ENCODE data around the gene SEC23IP. TPM values are rescaled to one million over a fixed set of nuclear protein-coding genes. Genes with fewer than 3 reads are reported as not detected.

Gene SEC23IP
- total RNA-seq, result 10 to 100 TPM; 75.4 to 80.3 (median 80.2) TPM

- Mint-ChIP-seq H3K4me3 (peak within 1 kb of the TSS; percentile 95), H3K9me3 (no peaks in the 10 kb centered on the region), H3K27me3 (ENCODE audit: low read depth) (no peaks in the 10 kb centered on the region), H3K36me3 (ENCODE audit: insufficient read depth) (peaks cover 17% of the 10 kb centered on the region), H3K4me1 (ENCODE audit: low read depth) (peaks cover 48% of the 10 kb centered on the region)
- DNase-seq (peak; percentile 87), ATAC-seq (peak; percentile 99)
Observed at GRCh38 chr10:119892188-119893065, at the start of gene SEC23IP. Gene SEC23IP (plus strand): TSS chr10:119892730. CDS start chr10:119892783, 53 bp downstream.

GRCh38 chr10:119845656-119846055, 46.9 kb upstream of the SEC23IP start:
- Mint-ChIP-seq H3K4me3 (no peak overlapping the region), H3K9me3 (no peaks in the 10 kb centered on the region), H3K27me3 (ENCODE audit: low read depth) (no peaks in the 10 kb centered on the region), H3K36me3 (ENCODE audit: insufficient read depth) (peaks cover 58% of the 10 kb centered on the region), H3K4me1 (ENCODE audit: low read depth) (no peaks in the 10 kb centered on the region)
- DNase-seq, result no peak
- no peak for ATAC-seq

- ATAC-seq (no peak), DNase-seq (no peak)
- H3K4me1 Mint-ChIP-seq (ENCODE audit: low read depth), result no peaks in the 10 kb centered on the region
- no peaks in the 10 kb centered on the region for H3K9me3 Mint-ChIP-seq
- no peaks in the 10 kb centered on the region for H3K27me3 Mint-ChIP-seq (ENCODE audit: low read depth)
- no peak overlapping the region for H3K4me3 Mint-ChIP-seq
- peaks cover 46% of the 10 kb centered on the region for H3K36me3 Mint-ChIP-seq (ENCODE audit: insufficient read depth)
Observed at GRCh38 chr10:119849031-119849789, 43.3 kb upstream of the SEC23IP start.

- no peak overlapping the region for H3K4me3 Mint-ChIP-seq
- no peak for DNase-seq
- H3K27me3 Mint-ChIP-seq (ENCODE audit: low read depth), result no peaks in the 10 kb centered on the region
- peaks cover 41% of the 10 kb centered on the region for H3K36me3 Mint-ChIP-seq (ENCODE audit: insufficient read depth)
- H3K4me1 Mint-ChIP-seq (ENCODE audit: low read depth), result no peaks in the 10 kb centered on the region
- H3K9me3 Mint-ChIP-seq, result no peaks in the 10 kb centered on the region
- ATAC-seq, result no peak
Observed at GRCh38 chr10:119849944-119850343, 42.6 kb upstream of the SEC23IP start.

- peaks cover 40% of the 10 kb centered on the region for H3K36me3 Mint-ChIP-seq (ENCODE audit: insufficient read depth)
- DNase-seq (no peak), ATAC-seq (no peak)
- H3K4me1 Mint-ChIP-seq (ENCODE audit: low read depth), result no peaks in the 10 kb centered on the region
- H3K27me3 Mint-ChIP-seq (ENCODE audit: low read depth), result no peaks in the 10 kb centered on the region
- no peaks in the 10 kb centered on the region for H3K9me3 Mint-ChIP-seq
- no peak overlapping the region for H3K4me3 Mint-ChIP-seq
Observed at GRCh38 chr10:119852277-119852676, 40.3 kb upstream of the SEC23IP start.

GRCh38 chr10:119852822-119853221, 39.7 kb upstream of the SEC23IP start:
- H3K4me3 Mint-ChIP-seq, result no peak overlapping the region
- H3K27me3 Mint-ChIP-seq (ENCODE audit: low read depth), result no peaks in the 10 kb centered on the region
- H3K36me3 Mint-ChIP-seq (ENCODE audit: insufficient read depth), result peaks cover 38% of the 10 kb centered on the region
- H3K9me3 Mint-ChIP-seq, result no peaks in the 10 kb centered on the region
- no peaks in the 10 kb centered on the region for H3K4me1 Mint-ChIP-seq (ENCODE audit: low read depth)
- ATAC-seq (no peak), DNase-seq (no peak)

GRCh38 chr10:119853574-119853973, 39.0 kb upstream of the SEC23IP start:
- Mint-ChIP-seq H3K36me3 (ENCODE audit: insufficient read depth) (peaks cover 38% of the 10 kb centered on the region), H3K27me3 (ENCODE audit: low read depth) (no peaks in the 10 kb centered on the region), H3K9me3 (no peaks in the 10 kb centered on the region), H3K4me1 (ENCODE audit: low read depth) (no peaks in the 10 kb centered on the region), H3K4me3 (no peak overlapping the region)
- no peak for DNase-seq
- ATAC-seq, result no peak

- no peak for ATAC-seq
- no peaks in the 10 kb centered on the region for H3K27me3 Mint-ChIP-seq (ENCODE audit: low read depth)
- no peaks in the 10 kb centered on the region for H3K9me3 Mint-ChIP-seq
- peaks cover 23% of the 10 kb centered on the region for H3K36me3 Mint-ChIP-seq (ENCODE audit: insufficient read depth)
- DNase-seq, result no peak
- no peak overlapping the region for H3K4me3 Mint-ChIP-seq
- peaks cover 32% of the 10 kb centered on the region for H3K4me1 Mint-ChIP-seq (ENCODE audit: low read depth)
Observed at GRCh38 chr10:119858063-119858462, 34.5 kb upstream of the SEC23IP start.

GRCh38 chr10:119859420-119860258, 32.9 kb upstream of the SEC23IP start:
- ATAC-seq (peak; percentile 38 to 47), DNase-seq (no peak)
- Mint-ChIP-seq H3K4me3 (peak overlapping the region; percentile 8), H3K4me1 (ENCODE audit: low read depth) (peaks cover 41% of the 10 kb centered on the region), H3K9me3 (peaks cover 7% of the 10 kb centered on the region), H3K36me3 (ENCODE audit: insufficient read depth) (peaks cover 27% of the 10 kb centered on the region), H3K27me3 (ENCODE audit: low read depth) (no peaks in the 10 kb centered on the region)

- DNase-seq (no peak), ATAC-seq (peak; percentile 47 to 63)
- H3K27me3 Mint-ChIP-seq (ENCODE audit: low read depth), result no peaks in the 10 kb centered on the region
- H3K4me3 Mint-ChIP-seq, result no peak overlapping the region
- H3K9me3 Mint-ChIP-seq, result peaks cover 8% of the 10 kb centered on the region
- peaks cover 50% of the 10 kb centered on the region for H3K4me1 Mint-ChIP-seq (ENCODE audit: low read depth)
- H3K36me3 Mint-ChIP-seq (ENCODE audit: insufficient read depth), result peaks cover 32% of the 10 kb centered on the region
Observed at GRCh38 chr10:119860866-119861607, 31.5 kb upstream of the SEC23IP start.

- ATAC-seq (peak in 1 of 2 donors; percentile 44), DNase-seq (no peak)
- Mint-ChIP-seq H3K36me3 (ENCODE audit: insufficient read depth) (peaks cover 27% of the 10 kb centered on the region), H3K27me3 (ENCODE audit: low read depth) (no peaks in the 10 kb centered on the region), H3K4me1 (ENCODE audit: low read depth) (peaks cover 54% of the 10 kb centered on the region), H3K9me3 (peaks cover 8% of the 10 kb centered on the region), H3K4me3 (no peak overlapping the region)
Observed at GRCh38 chr10:119862524-119862923, 30.0 kb upstream of the SEC23IP start.

- Mint-ChIP-seq H3K36me3 (ENCODE audit: insufficient read depth) (peaks cover 22% of the 10 kb centered on the region), H3K9me3 (peaks cover 8% of the 10 kb centered on the region), H3K4me1 (ENCODE audit: low read depth) (peaks cover 64% of the 10 kb centered on the region), H3K4me3 (no peak overlapping the region), H3K27me3 (ENCODE audit: low read depth) (no peaks in the 10 kb centered on the region)
- DNase-seq (no peak), ATAC-seq (no peak)
Observed at GRCh38 chr10:119863951-119864565, 28.5 kb upstream of the SEC23IP start.

- H3K4me3 Mint-ChIP-seq, result no peak overlapping the region
- peaks cover 8% of the 10 kb centered on the region for H3K9me3 Mint-ChIP-seq
- peaks cover 61% of the 10 kb centered on the region for H3K4me1 Mint-ChIP-seq (ENCODE audit: low read depth)
- DNase-seq (no peak), ATAC-seq (no peak)
- no peaks in the 10 kb centered on the region for H3K27me3 Mint-ChIP-seq (ENCODE audit: low read depth)
- peaks cover 19% of the 10 kb centered on the region for H3K36me3 Mint-ChIP-seq (ENCODE audit: insufficient read depth)
Observed at GRCh38 chr10:119865699-119866240, 26.8 kb upstream of the SEC23IP start.
